Stimulated activated CD4-positive, alpha-beta T cell treated with anti-CD3 and anti-CD28 coated beads, Interleukin-15, amount 100 ng/mL, for 1 hour (primary cell): ENCODE data around the gene GGPS1.
"Not testable (repeated sequence)": the region's sequence is repeated elsewhere in the genome, so short reads cannot be mapped to it uniquely, and the experiment has no call there.

Experiments used
- DNase-seq, 2 donors: peaks; one replicate each; pipeline ENCODE4 v3.0.0-alpha.2; 2020; ENCODE audit warnings: low read depth in 1 of 2, low spot score in 1 of 2

The GGPS1 gene

GRCh38 chr1:235328271-235329138 is at the start of gene GGPS1:
Gene GGPS1 (plus strand): TSS chr1:235328570. CDS start chr1:235335265, 6,695 bp downstream.
- DNase-seq = peak; percentile 98 to 99

- no peak for DNase-seq
These were observed 49.5 kb upstream of the GGPS1 start for GRCh38 chr1:235278915-235279292.

GRCh38 chr1:235279694-235280093 is 48.7 kb upstream of the GGPS1 start:
- DNase-seq = no peak

GRCh38 chr1:235280467-235280866 is 47.9 kb upstream of the GGPS1 start:
- no peak for DNase-seq

GRCh38 chr1:235283636-235284035 is 44.7 kb upstream of the GGPS1 start:
- DNase-seq = not testable (repeated sequence)

GRCh38 chr1:235284231-235284769 is 44.1 kb upstream of the GGPS1 start:
- no peak for DNase-seq

- DNase-seq = no peak
These were observed 41.7 kb upstream of the GGPS1 start for GRCh38 chr1:235286667-235287066.

GRCh38 chr1:235287208-235287882 is 41.0 kb upstream of the GGPS1 start:
- no peak for DNase-seq

GRCh38 chr1:235289859-235290739 is 38.3 kb upstream of the GGPS1 start:
- no peak for DNase-seq

GRCh38 chr1:235290740-235291502 is 37.4 kb upstream of the GGPS1 start:
- no peak for DNase-seq

GRCh38 chr1:235291599-235292091 is 36.7 kb upstream of the GGPS1 start:
- no peak for DNase-seq

GRCh38 chr1:235292790-235293189 is 35.6 kb upstream of the GGPS1 start:
- DNase-seq = no peak

GRCh38 chr1:235293322-235293942 is 34.9 kb upstream of the GGPS1 start:
- no peak for DNase-seq

- no peak for DNase-seq
These were observed 32.4 kb upstream of the GGPS1 start for GRCh38 chr1:235295902-235296350.

GRCh38 chr1:235296729-235297128 is 31.6 kb upstream of the GGPS1 start:
- DNase-seq = no peak

GRCh38 chr1:235297579-235297978 is 30.8 kb upstream of the GGPS1 start:
- DNase-seq = no peak

GRCh38 chr1:235298758-235299157 is 29.6 kb upstream of the GGPS1 start:
- no peak for DNase-seq

GRCh38 chr1:235299169-235299858 is 29.1 kb upstream of the GGPS1 start:
- no peak for DNase-seq

- no peak for DNase-seq
These were observed 26.2 kb upstream of the GGPS1 start for GRCh38 chr1:235302143-235302542.
